ENCODE results near the gene FTH1. TPM values are rescaled to one million over a fixed set of nuclear protein-coding genes. Genes with fewer than 3 reads are reported as not detected.

FTH1 gene
- polyA plus RNA-seq, 1 donor from 2014 or later = 597 TPM

DNA sequence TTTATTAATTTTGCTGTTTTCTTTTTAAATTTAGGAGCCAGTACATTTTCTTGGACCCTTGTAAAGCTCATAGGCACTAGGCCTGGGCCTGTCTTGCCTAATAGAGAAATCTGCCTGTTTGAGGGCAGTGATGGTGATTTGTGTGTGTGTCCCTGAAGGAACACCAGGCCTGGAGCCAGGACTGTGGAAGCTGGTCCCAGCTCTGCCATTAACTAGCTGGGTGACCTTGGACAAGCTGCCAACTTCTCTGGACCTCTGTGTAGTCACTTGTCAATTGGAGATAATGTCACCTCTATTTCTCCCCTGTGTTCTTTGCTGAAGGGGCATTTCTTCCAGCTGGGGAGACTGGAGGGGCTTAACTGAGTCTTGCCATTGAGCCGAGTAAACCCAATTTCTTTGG is 16.0 kb upstream of the FTH1 start:
- H3K79me2 ChIP-seq (replicated peaks; ENCODE audit: insufficient read depth, low read length) = no peaks in the 10 kb centered on the region
- H3K27me3 ChIP-seq (ENCODE audit: insufficient read depth, low read depth, low read length) = no peaks in the 10 kb centered on the region
- no peaks in the 10 kb centered on the region for H3K9me3 ChIP-seq (ENCODE audit: low read length)
- H3K27ac ChIP-seq (ENCODE audit: low read length) = no peak overlapping the region
- no peak overlapping the region for H3K4me2 ChIP-seq (ENCODE audit: low read length)
- H3K4me3 ChIP-seq (ENCODE audit: low read length) = no peak overlapping the region
- TF ChIP-seq POLR2AphosphoS5 (IDR thresholded peaks at IDR 0.05) (no peak), EP300 (conservative IDR thresholded peaks at IDR 0.05; ENCODE audit: poor library complexity, severe bottlenecking) (no peak), MXI1 (conservative IDR thresholded peaks at IDR 0.05; ENCODE audit: poor library complexity, severe bottlenecking) (no peak), RAD21 (conservative IDR thresholded peaks at IDR 0.05) (no peak), TAF1 (IDR thresholded peaks at IDR 0.05; ENCODE audit: low read depth) (no peak), EZH2 (IDR thresholded peaks at IDR 0.05; ENCODE audit: borderline replicate concordance, insufficient read depth, low read length, poor library complexity, severe bottlenecking) (no peak), SMC3 (conservative IDR thresholded peaks at IDR 0.05; ENCODE audit: poor library complexity) (no peak)
- TF ChIP-seq, protein P1, sequence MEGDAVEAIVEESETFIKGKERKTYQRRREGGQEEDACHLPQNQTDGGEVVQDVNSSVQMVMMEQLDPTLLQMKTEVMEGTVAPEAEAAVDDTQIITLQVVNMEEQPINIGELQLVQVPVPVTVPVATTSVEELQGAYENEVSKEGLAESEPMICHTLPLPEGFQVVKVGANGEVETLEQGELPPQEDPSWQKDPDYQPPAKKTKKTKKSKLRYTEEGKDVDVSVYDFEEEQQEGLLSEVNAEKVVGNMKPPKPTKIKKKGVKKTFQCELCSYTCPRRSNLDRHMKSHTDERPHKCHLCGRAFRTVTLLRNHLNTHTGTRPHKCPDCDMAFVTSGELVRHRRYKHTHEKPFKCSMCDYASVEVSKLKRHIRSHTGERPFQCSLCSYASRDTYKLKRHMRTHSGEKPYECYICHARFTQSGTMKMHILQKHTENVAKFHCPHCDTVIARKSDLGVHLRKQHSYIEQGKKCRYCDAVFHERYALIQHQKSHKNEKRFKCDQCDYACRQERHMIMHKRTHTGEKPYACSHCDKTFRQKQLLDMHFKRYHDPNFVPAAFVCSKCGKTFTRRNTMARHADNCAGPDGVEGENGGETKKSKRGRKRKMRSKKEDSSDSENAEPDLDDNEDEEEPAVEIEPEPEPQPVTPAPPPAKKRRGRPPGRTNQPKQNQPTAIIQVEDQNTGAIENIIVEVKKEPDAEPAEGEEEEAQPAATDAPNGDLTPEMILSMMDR (IDR thresholded peaks at IDR 0.05; ENCODE audit: poor library complexity, severe bottlenecking) = no peak
- TF ChIP-seq, protein P2, sequence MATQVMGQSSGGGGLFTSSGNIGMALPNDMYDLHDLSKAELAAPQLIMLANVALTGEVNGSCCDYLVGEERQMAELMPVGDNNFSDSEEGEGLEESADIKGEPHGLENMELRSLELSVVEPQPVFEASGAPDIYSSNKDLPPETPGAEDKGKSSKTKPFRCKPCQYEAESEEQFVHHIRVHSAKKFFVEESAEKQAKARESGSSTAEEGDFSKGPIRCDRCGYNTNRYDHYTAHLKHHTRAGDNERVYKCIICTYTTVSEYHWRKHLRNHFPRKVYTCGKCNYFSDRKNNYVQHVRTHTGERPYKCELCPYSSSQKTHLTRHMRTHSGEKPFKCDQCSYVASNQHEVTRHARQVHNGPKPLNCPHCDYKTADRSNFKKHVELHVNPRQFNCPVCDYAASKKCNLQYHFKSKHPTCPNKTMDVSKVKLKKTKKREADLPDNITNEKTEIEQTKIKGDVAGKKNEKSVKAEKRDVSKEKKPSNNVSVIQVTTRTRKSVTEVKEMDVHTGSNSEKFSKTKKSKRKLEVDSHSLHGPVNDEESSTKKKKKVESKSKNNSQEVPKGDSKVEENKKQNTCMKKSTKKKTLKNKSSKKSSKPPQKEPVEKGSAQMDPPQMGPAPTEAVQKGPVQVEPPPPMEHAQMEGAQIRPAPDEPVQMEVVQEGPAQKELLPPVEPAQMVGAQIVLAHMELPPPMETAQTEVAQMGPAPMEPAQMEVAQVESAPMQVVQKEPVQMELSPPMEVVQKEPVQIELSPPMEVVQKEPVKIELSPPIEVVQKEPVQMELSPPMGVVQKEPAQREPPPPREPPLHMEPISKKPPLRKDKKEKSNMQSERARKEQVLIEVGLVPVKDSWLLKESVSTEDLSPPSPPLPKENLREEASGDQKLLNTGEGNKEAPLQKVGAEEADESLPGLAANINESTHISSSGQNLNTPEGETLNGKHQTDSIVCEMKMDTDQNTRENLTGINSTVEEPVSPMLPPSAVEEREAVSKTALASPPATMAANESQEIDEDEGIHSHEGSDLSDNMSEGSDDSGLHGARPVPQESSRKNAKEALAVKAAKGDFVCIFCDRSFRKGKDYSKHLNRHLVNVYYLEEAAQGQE (IDR thresholded peaks at IDR 0.05; ENCODE audit: borderline replicate concordance) = no peak
- H2AFZ ChIP-seq (ENCODE audit: low read depth, low read length) = no peak overlapping the region
- H3F3A ChIP-seq (ENCODE audit: insufficient read depth, low read length, poor library complexity, severe bottlenecking) = no peaks in the 10 kb centered on the region
- no peak overlapping the region for H3K9ac ChIP-seq (ENCODE audit: low read length)
- no peaks in the 10 kb centered on the region for H3K36me3 ChIP-seq (ENCODE audit: insufficient read depth, low read length)
- no peaks in the 10 kb centered on the region for H4K20me1 ChIP-seq (ENCODE audit: insufficient read depth)
- no peaks in the 10 kb centered on the region for H3K9me2 ChIP-seq (ENCODE audit: insufficient read depth, low read length)

DNA sequence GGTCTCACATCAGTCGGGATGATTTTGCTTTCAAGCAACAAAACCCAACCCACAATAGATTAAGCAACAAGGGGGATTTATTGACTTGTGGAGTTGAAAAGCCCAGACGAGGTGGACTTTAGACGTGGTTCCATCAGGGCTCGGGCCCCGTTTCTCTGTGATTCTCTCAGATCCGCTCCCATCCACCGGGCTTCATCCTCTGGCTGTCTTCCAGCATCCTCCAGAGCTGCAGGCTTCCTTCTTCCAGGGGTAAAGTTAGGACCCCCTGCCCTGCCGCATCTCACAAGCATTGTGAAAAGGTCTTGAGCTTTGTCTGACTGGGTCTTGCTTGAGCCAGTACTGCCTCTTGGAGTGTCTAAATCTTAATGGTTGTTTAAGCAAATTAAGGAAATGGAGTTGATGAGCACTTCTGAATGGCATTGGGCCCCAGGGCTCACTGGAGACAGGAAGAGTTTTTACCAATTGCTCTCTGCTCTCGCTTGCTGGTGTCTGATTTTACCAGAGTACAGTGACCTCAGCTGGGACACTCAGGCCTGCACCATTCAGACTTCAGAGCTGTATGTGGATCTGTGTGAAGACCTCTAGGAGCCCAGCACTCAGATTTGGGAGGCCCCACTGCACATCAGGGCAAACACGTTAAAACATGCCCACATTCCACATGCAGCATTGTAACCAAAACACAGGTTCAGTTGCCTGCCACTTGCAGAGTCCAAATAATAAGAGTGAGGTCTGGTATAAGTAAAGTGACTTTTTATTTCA is 13.5 kb upstream of the FTH1 start:
- Histone ChIP-seq H3K9ac (ENCODE audit: low read length) (no peak overlapping the region), H2AFZ (ENCODE audit: low read depth, low read length) (no peak overlapping the region), H3K27ac (ENCODE audit: low read length) (no peak overlapping the region)

More for the DNA sequence above, 13.5 kb upstream of the FTH1 start:
- TF ChIP-seq EZH2 (IDR thresholded peaks at IDR 0.05; ENCODE audit: borderline replicate concordance, insufficient read depth, low read length, poor library complexity, severe bottlenecking) (no peak), TAF1 (IDR thresholded peaks at IDR 0.05; ENCODE audit: low read depth) (no peak), SMC3 (conservative IDR thresholded peaks at IDR 0.05; ENCODE audit: poor library complexity) (no peak), POLR2AphosphoS5 (IDR thresholded peaks at IDR 0.05) (no peak), MXI1 (conservative IDR thresholded peaks at IDR 0.05; ENCODE audit: poor library complexity, severe bottlenecking) (no peak), EP300 (conservative IDR thresholded peaks at IDR 0.05; ENCODE audit: poor library complexity, severe bottlenecking) (no peak), RAD21 (conservative IDR thresholded peaks at IDR 0.05) (no peak)
- TF ChIP-seq, protein P2 (IDR thresholded peaks at IDR 0.05; ENCODE audit: borderline replicate concordance) = no peak
- TF ChIP-seq, protein P1 (IDR thresholded peaks at IDR 0.05; ENCODE audit: poor library complexity, severe bottlenecking) = no peak
- H3K79me2 ChIP-seq (replicated peaks; ENCODE audit: insufficient read depth, low read length) = no peaks in the 10 kb centered on the region
- no peaks in the 10 kb centered on the region for H3K9me2 ChIP-seq (ENCODE audit: insufficient read depth, low read length)
- no peaks in the 10 kb centered on the region for H3K36me3 ChIP-seq (ENCODE audit: insufficient read depth, low read length)
- H3K4me2 ChIP-seq (ENCODE audit: low read length) = no peak overlapping the region
- H3F3A ChIP-seq (ENCODE audit: insufficient read depth, low read length, poor library complexity, severe bottlenecking) = no peaks in the 10 kb centered on the region
- no peaks in the 10 kb centered on the region for H4K20me1 ChIP-seq (ENCODE audit: insufficient read depth)
- no peaks in the 10 kb centered on the region for H3K9me3 ChIP-seq (ENCODE audit: low read length)
- no peaks in the 10 kb centered on the region for H3K27me3 ChIP-seq (ENCODE audit: insufficient read depth, low read depth, low read length)
- no peak overlapping the region for H3K4me3 ChIP-seq (ENCODE audit: low read length)
